SK-N-SH (cell line): Measurements from ENCODE around the gene PHACTR2. TPM values are rescaled to one million over a fixed set of nuclear protein-coding genes. Genes with fewer than 3 reads are reported as not detected.

ENCODE experiments used
- CTCF ChIA-PET: fragments of 300-600, 350-600 bp; formaldehyde crosslinking; extraction: SDS; loops from one replicate; lab custom pipeline; 2021; lab: Yijun Ruan, JAX
- POLR2A ChIA-PET: fragments of 350-600 bp; sonication (Branson Sonifier 250); formaldehyde crosslinking; extraction: SDS; loops from one replicate; lab custom pipeline; 2020; ENCODE audit warnings: antibody characterized with exemption, inconsistent platforms; lab: Yijun Ruan, JAX
- DNase-seq: peaks from one replicate; pipeline ENCODE4 v3.0.0; 2012
- H2AFZ ChIP-seq: fragments of 200-600 bp; sonication (generic); 2 replicates; pipeline ENCODE4 v1.8.1; 2016; ENCODE audit warnings: antibody characterized with exemption, mild to moderate bottlenecking, low read depth
- H3F3A ChIP-seq: fragments of 200-600 bp; sonication (generic); replicated peaks from 2 replicates; pipeline ENCODE3; 2016; ENCODE audit warnings: antibody characterized with exemption, mild to moderate bottlenecking; ENCODE audit not compliant: insufficient read depth
- H3K27ac ChIP-seq, 2 experiments: fragments of 200-500 bp in 1 of 2; fragments of 200-600 bp in 1 of 2; sonication (Bioruptor generic) in 1 of 2; sonication (generic), shearing (Covaris generic) in 1 of 2; 2 replicates each; pipeline versions ENCODE4 v1.5.1 to v1.6.1; 2014 to 2016; ENCODE audit warnings: low read depth in 2 of 2, inconsistent platforms in 1 of 2, low read length in 1 of 2, mild to moderate bottlenecking in 1 of 2, mixed read lengths in 1 of 2
- H3K27me3 ChIP-seq: fragments of 200-600 bp; sonication (generic), shearing (Covaris generic); 2 replicates; pipeline ENCODE4 v1.6.1; 2016; ENCODE audit warnings: mixed run types; ENCODE audit not compliant: insufficient read depth
- H3K36me3 ChIP-seq, 2 experiments: fragments of 200-500 bp in 1 of 2; fragments of 200-600 bp in 1 of 2; sonication (Bioruptor generic) in 1 of 2; sonication (generic) in 1 of 2; replicated peaks in 1 of 2; 2 replicates each; pipeline versions ENCODE3 to v1.5.1; 2014 to 2016; ENCODE audit warnings: low read length in 1 of 2, mild to moderate bottlenecking in 1 of 2; ENCODE audit not compliant: insufficient read depth in 2 of 2, control insufficient read depth in 1 of 2
- H3K4me1 ChIP-seq, 2 experiments: fragments of 200-500 bp in 1 of 2; fragments of 200-600 bp in 1 of 2; sonication (Bioruptor generic) in 1 of 2; sonication (generic), shearing (Covaris generic) in 1 of 2; 2 replicates each; pipeline versions ENCODE4 v1.5.1 to v1.6.1; 2014 to 2016; ENCODE audit warnings: low read depth in 1 of 2, low read length in 1 of 2, mixed run types in 1 of 2; ENCODE audit not compliant: insufficient read depth in 2 of 2, control insufficient read depth in 1 of 2
- H3K4me2 ChIP-seq: fragments of 200-600 bp; sonication (generic), shearing (Covaris generic); 2 replicates; pipeline ENCODE4 v1.6.1; 2017; ENCODE audit warnings: mixed run types
- H3K4me3 ChIP-seq, 2 experiments: fragments of 200-500 bp in 1 of 2; fragments of 200-600 bp in 1 of 2; sonication (Bioruptor generic) in 1 of 2; sonication (generic), shearing (Covaris generic) in 1 of 2; 2 replicates each; pipeline versions ENCODE4 v1.5.1 to v1.8.1; 2014 to 2016; ENCODE audit warnings: low read depth in 2 of 2, inconsistent platforms in 1 of 2, low read length in 1 of 2, mild to moderate bottlenecking in 1 of 2, mixed read lengths in 1 of 2, moderate library complexity in 1 of 2
- H3K79me2 ChIP-seq: fragments of 200-600 bp; sonication (generic); 2 replicates; pipeline ENCODE4 v1.8.1; 2017; ENCODE audit warnings: mild to moderate bottlenecking; ENCODE audit not compliant: insufficient read depth
- H3K9ac ChIP-seq: fragments of 200-600 bp; sonication (generic); 2 replicates; pipeline ENCODE4 v1.6.1; 2017; ENCODE audit warnings: mixed run types
- H3K9me2 ChIP-seq: fragments of 200-600 bp; sonication (generic); 2 replicates; pipeline ENCODE4 v1.6.1; 2017; ENCODE audit warnings: mixed run types
- H3K9me3 ChIP-seq: fragments of 200-600 bp; sonication (generic); 2 replicates; pipeline ENCODE4 v1.6.1; 2017; ENCODE audit warnings: mixed run types, mild to moderate bottlenecking, moderate library complexity
- H4K20me1 ChIP-seq: fragments of 200-600 bp; sonication (generic); 2 replicates; pipeline ENCODE4 v1.6.1; 2017; ENCODE audit warnings: mild to moderate bottlenecking, mixed run types; ENCODE audit not compliant: insufficient read depth
- EP300 ChIP-seq, 2 experiments: IDR thresholded peaks; 2 replicates each; pipeline versions ENCODE4 v1.4.0 to v1.6.1; 2012; ENCODE audit warnings: borderline replicate concordance in 1 of 2, low read depth in 1 of 2, low read length in 1 of 2
- EZH2phosphoT487 ChIP-seq: fragments of 200-600 bp; sonication (generic); IDR thresholded peaks from 2 replicates; pipeline ENCODE4 v1.6.1; 2017; ENCODE audit warnings: low read depth, mixed run types, mild to moderate bottlenecking, antibody characterized with exemption, moderate library complexity, borderline replicate concordance
- GABPA ChIP-seq: IDR thresholded peaks from 2 replicates; pipeline ENCODE4 v1.4.0; 2012; ENCODE audit warnings: low read depth, mild to moderate bottlenecking
- GATA2 ChIP-seq: sonication (generic); formaldehyde crosslinking; IDR thresholded peaks from 2 replicates; pipeline ENCODE4 v1.5.0; 2020; ENCODE audit warnings: mild to moderate bottlenecking, missing genetic modification reagents
- JUND ChIP-seq: IDR thresholded peaks from 2 replicates; pipeline ENCODE4 v1.4.0; 2012
- MEF2A ChIP-seq: IDR thresholded peaks from 2 replicates; pipeline ENCODE4 v1.4.0; 2012; ENCODE audit warnings: low read depth, borderline replicate concordance
- NRF1 ChIP-seq: IDR thresholded peaks from 2 replicates; pipeline ENCODE4 v1.6.1; 2012; ENCODE audit warnings: low read depth, mild to moderate bottlenecking, low read length
- RAD21 ChIP-seq: IDR thresholded peaks from 2 replicates; pipeline ENCODE4 v1.6.1; 2012; ENCODE audit warnings: mild to moderate bottlenecking, low read length
- RCOR1 ChIP-seq: fragments of 150-350 bp; IDR thresholded peaks from 2 replicates; pipeline ENCODE4 v1.6.1; 2017; ENCODE audit warnings: antibody characterized with exemption, low read length
- RFX5 ChIP-seq: IDR thresholded peaks from 2 replicates; pipeline ENCODE4 v1.6.1; 2012; ENCODE audit warnings: mild to moderate bottlenecking, improper control_type of control experiment, low read length
- RXRA ChIP-seq: IDR thresholded peaks from 2 replicates; pipeline ENCODE4 v1.4.0; 2012; ENCODE audit warnings: low read depth, mild to moderate bottlenecking, borderline replicate concordance
- SIN3A ChIP-seq: IDR thresholded peaks from 2 replicates; pipeline ENCODE4 v1.6.1; 2012; ENCODE audit warnings: low read depth, mild to moderate bottlenecking, low read length, moderate library complexity, borderline replicate concordance
- SMC3 ChIP-seq: IDR thresholded peaks from 2 replicates; pipeline ENCODE4 v1.6.1; 2012; ENCODE audit warnings: low read depth, low read length, improper control_type of control experiment
- TCF12 ChIP-seq: IDR thresholded peaks from 2 replicates; pipeline ENCODE4 v1.4.0; 2012
- YY1 ChIP-seq: IDR thresholded peaks from 2 replicates; pipeline ENCODE4 v1.4.0; 2012; ENCODE audit warnings: low read depth, mild to moderate bottlenecking
- WGBS: methylation state at CpG from one replicate; pipeline ENCODE4 v1.1.6; 2017; ENCODE audit warnings: low lambda C conversion rate; 5-methylcytosine and 5-hydroxymethylcytosine counted together
- polyA plus RNA-seq, 3 experiments: library from polyadenylated mRNA; depleted of rRNA; stranded (reverse); fragments of >200 nt; gene quantifications; 2 replicates each; pipeline ENCODE4 v1.2.3, GENCODE V29; 2012
- TF ChIP-seq, protein P1 (sequence below): IDR thresholded peaks from 2 replicates; pipeline ENCODE4 v1.4.0; 2012; ENCODE audit warnings: low read depth, borderline replicate concordance
- TF ChIP-seq, protein P2 (sequence below): fragments of 150-350 bp; IDR thresholded peaks from 2 replicates; pipeline ENCODE4 v1.6.1; 2016; ENCODE audit warnings: mild to moderate bottlenecking, low read depth, low read length
- TF ChIP-seq, protein P3 (sequence below): fragments of 200-600 bp; sonication (generic); IDR thresholded peaks from 2 replicates; pipeline ENCODE4 v1.6.1; 2017; ENCODE audit warnings: antibody characterized with exemption, mild to moderate bottlenecking, moderate library complexity

PHACTR2 gene
- polyA plus RNA-seq, 1 of the 3 experiments (the other 2 are of a cell fraction), result 5.0 TPM

DNA sequence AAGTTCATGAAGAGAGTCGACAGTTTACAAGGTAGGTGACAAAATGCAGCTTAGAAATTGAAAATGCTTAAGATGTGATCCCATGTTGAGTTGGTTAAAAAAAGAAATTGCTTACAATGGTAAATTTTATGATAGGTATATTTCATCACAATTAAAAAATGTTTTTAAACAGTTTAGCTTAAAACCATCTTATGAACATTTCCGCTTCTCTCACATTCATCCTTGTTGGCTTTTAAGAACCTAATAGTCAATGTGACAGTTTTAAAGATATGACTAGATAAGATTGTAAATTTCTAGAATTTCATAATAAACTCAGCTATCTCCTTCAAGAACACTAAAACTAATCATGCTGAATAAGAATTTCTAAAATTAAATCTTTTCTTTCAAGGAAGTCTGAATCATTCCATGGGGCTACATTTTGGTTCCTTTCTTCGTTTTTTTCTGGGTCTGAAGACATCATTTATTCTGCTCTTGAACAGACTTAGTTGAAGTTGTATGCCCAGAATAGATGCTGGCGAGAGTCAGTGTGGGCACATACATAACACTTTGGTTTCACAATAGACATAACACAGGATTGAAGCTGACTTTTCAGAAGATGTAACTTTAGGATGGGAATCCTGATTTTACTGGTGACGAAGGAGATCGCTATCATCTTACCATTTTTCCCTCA lies 129.5 kb downstream of the PHACTR2 start:
- TF ChIP-seq EZH2phosphoT487 (no peak), MEF2A (no peak), JUND (no peak), YY1 (no peak), NRF1 (no peak), SIN3A (no peak), RXRA (no peak), RFX5 (no peak), RCOR1 (no peak), SMC3 (no peak), RAD21 (no peak), GATA2 (no peak), TCF12 (no peak), GABPA (no peak), EP300 (IDR thresholded peaks at IDR 0.05; ENCODE audit: borderline replicate concordance in 1 of 2, low read depth in 1 of 2, low read length in 1 of 2) (no peak)
- TF ChIP-seq, protein P1, sequence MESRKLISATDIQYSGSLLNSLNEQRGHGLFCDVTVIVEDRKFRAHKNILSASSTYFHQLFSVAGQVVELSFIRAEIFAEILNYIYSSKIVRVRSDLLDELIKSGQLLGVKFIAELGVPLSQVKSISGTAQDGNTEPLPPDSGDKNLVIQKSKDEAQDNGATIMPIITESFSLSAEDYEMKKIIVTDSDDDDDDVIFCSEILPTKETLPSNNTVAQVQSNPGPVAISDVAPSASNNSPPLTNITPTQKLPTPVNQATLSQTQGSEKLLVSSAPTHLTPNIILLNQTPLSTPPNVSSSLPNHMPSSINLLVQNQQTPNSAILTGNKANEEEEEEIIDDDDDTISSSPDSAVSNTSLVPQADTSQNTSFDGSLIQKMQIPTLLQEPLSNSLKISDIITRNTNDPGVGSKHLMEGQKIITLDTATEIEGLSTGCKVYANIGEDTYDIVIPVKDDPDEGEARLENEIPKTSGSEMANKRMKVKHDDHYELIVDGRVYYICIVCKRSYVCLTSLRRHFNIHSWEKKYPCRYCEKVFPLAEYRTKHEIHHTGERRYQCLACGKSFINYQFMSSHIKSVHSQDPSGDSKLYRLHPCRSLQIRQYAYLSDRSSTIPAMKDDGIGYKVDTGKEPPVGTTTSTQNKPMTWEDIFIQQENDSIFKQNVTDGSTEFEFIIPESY, result no peak
- TF ChIP-seq, protein P2, sequence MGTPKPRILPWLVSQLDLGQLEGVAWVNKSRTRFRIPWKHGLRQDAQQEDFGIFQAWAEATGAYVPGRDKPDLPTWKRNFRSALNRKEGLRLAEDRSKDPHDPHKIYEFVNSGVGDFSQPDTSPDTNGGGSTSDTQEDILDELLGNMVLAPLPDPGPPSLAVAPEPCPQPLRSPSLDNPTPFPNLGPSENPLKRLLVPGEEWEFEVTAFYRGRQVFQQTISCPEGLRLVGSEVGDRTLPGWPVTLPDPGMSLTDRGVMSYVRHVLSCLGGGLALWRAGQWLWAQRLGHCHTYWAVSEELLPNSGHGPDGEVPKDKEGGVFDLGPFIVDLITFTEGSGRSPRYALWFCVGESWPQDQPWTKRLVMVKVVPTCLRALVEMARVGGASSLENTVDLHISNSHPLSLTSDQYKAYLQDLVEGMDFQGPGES, result no peak
- TF ChIP-seq, protein P3, sequence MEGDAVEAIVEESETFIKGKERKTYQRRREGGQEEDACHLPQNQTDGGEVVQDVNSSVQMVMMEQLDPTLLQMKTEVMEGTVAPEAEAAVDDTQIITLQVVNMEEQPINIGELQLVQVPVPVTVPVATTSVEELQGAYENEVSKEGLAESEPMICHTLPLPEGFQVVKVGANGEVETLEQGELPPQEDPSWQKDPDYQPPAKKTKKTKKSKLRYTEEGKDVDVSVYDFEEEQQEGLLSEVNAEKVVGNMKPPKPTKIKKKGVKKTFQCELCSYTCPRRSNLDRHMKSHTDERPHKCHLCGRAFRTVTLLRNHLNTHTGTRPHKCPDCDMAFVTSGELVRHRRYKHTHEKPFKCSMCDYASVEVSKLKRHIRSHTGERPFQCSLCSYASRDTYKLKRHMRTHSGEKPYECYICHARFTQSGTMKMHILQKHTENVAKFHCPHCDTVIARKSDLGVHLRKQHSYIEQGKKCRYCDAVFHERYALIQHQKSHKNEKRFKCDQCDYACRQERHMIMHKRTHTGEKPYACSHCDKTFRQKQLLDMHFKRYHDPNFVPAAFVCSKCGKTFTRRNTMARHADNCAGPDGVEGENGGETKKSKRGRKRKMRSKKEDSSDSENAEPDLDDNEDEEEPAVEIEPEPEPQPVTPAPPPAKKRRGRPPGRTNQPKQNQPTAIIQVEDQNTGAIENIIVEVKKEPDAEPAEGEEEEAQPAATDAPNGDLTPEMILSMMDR, result no peak
- TF ChIP-seq, all 33 proteins: peak for 0
- ChIA-PET CTCF (interaction anchor here (0.9 kb wide), 1 partner anchor 232 kb away, joined by 5 read pairs; no protein-coding TSS in a partner anchor), POLR2A (no interaction called here)
- Histone ChIP-seq H3K79me2 (no peaks in the 10 kb centered on the region), H3F3A (peaks cover 4% of the 10 kb centered on the region), H3K36me3 (no peaks in the 10 kb centered on the region), H3K9ac (no peak overlapping the region), H2AFZ (no peak overlapping the region), H3K9me2 (no peaks in the 10 kb centered on the region), H3K9me3 (no peaks in the 10 kb centered on the region), H3K4me3 (no peak overlapping the region), H3K4me2 (no peak overlapping the region), H3K4me1 (no peaks in the 10 kb centered on the region), H3K27me3 (no peaks in the 10 kb centered on the region), H4K20me1 (no peaks in the 10 kb centered on the region), H3K27ac (no peak overlapping the region)
- 91% methylated on average over 6 of the region's 6 CpGs for WGBS
- DNase-seq, result no peak
